Suprapubic skin (tissue), 4 donors: ENCODE data around the gene EIF4A3.

Experiments
- CTCF ChIP-seq, 2 donors: fragments of 200-600 bp in 1 of 2; fragments of 450-650 bp in 1 of 2; sonication (generic) in 1 of 2; IDR thresholded peaks; one replicate each; pipeline ENCODE4 v1.5.1; 2016 to 2019; ENCODE audit warnings: antibody characterized with exemption in 2 of 2, mild to moderate bottlenecking in 1 of 2, moderate library complexity in 1 of 2
- EP300 ChIP-seq: sonication (generic); formaldehyde crosslinking; IDR thresholded peaks from one replicate; pipeline ENCODE4 v1.6.1; 2017; ENCODE audit warnings: antibody characterized with exemption
- POLR2A ChIP-seq, 2 donors: fragments of 450-650 bp; IDR thresholded peaks; one replicate each; pipeline ENCODE4 v1.6.1; 2017; ENCODE audit warnings: antibody characterized with exemption in 2 of 2, mild to moderate bottlenecking in 2 of 2, moderate library complexity in 2 of 2
- POLR2AphosphoS5 ChIP-seq, 3 donors: sonication (generic); formaldehyde crosslinking; IDR thresholded peaks; one replicate each; pipeline ENCODE4 v1.6.1; 2017; ENCODE audit warnings: antibody characterized with exemption in 3 of 3

- TF ChIP-seq CTCF (IDR thresholded peaks at IDR 0.05) (no peak), POLR2A (IDR thresholded peaks at IDR 0.05) (no peak), EP300 (no peak), POLR2AphosphoS5 (IDR thresholded peaks at IDR 0.05) (no peak)
These were observed 29.2 kb downstream of the EIF4A3 start for GRCh38 chr17:80117491-80118401.
